Activated CD8-positive, alpha-beta memory T cell treated with anti-CD3 and anti-CD28 coated beads for 24 hours (primary cell): ENCODE measurements around the gene LLGL1.

Experiments
- DNase-seq: peaks from one replicate; pipeline ENCODE4 v3.0.0-alpha.2; 2020

LLGL1 gene

GRCh38 chr17:18225121-18225641 lies at the start of gene LLGL1:
Gene LLGL1, plus strand, starts transcription at chr17:18225635. Its CDS starts 48 bp downstream, at chr17:18225683.
- DNase-seq = peak; percentile 98

DNA sequence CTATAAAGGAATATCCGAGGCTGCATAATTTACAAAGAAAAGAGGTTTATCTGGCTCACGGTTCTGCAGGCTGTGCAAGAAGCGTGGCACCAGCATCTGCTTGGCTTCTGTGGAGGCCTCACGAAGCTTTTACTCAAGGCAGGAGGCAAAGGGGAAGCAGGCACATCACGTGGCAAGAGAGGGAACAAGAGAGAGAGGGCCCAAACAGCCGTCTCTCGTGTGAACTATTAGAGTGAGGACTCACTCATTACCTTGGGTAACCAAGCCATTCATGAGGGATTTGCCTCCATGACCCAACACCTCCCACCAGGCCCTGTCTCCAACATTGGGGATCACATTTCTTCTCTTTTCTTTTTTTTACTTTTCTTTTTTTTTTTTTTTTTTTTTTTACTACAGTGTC lies 49.3 kb upstream of the LLGL1 start:
- DNase-seq = no peak

DNA sequence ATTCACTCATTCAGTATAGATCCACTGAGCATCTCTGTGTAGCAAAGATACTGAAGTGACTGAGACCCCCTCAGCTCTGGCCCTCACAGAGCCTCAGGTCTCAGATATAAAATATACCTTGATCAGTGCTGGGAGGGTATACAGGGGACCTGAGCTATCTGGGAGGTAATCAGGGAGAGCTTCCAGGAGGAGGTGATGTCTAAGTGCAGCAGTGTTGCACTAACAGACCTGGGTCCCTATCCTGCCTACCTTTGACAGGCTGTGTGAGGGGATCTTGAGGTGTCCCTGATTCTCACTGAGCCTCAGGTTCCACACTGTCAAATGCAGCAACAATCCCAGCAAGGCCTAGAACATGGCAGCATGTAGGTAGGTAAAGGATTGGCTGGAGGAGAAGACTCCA lies 48.3 kb upstream of the LLGL1 start:
- DNase-seq = no peak

DNA sequence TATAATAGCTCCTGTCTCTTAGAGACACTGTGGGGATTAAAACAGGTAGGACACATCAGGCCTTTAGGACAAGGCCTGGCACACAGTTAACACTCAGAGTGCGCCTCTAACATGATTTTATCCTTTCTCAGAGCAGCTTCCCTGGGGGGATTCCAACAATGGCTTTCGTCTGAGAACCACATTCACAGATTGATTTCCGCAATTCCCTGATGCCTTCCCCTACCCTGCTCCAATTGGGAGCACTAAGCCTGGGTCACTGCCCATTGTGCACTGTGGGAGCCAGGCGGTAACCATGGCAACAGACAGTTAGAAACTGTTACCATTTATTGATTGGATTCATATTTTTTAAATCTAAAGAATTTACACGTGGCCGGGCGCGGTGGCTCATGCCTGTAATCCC lies 47.7 kb upstream of the LLGL1 start:
- DNase-seq = no peak

DNA sequence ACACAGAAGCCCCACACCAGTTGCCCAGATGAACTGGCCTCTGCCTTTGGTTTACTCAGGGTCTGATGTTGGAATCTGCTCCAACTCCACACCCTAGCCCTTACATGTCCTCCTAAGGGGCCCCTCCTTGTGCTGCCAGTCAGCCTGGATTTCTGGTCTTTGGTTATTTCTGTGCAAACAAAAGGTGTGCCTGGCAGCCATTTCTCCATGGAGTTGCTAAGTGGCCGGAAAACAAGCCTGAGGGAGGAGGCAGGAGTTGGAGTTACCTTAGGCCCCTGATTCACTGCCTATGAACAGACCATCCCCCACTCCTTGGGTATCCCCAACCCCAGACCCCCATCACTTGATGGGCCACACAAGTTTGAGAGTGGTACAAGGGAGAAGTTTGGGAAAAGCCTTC lies 46.2 kb upstream of the LLGL1 start:
- DNase-seq = no peak

DNA sequence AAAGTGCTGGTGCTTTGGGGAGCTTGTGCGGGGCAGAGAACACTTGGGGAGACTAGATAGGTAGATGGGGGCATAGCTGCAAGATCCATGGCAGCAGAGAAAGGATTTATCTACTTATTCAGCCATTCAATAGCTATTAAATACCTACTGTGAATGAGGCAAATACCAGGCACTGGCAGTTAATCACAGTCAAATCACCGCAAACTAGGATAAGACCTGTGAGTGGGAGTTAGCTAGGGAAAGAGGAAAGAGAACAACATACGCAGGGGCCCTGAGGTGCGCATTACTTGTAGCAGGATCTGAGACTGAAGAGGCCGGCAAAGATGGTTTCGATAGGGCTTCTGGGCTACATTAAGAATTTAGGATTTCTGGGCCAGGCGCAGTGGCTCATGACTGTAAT lies 45.6 kb upstream of the LLGL1 start:
- DNase-seq = no peak

GRCh38 chr17:18181358-18181757 lies 44.1 kb upstream of the LLGL1 start:
- peak; percentile 64 for DNase-seq

DNA sequence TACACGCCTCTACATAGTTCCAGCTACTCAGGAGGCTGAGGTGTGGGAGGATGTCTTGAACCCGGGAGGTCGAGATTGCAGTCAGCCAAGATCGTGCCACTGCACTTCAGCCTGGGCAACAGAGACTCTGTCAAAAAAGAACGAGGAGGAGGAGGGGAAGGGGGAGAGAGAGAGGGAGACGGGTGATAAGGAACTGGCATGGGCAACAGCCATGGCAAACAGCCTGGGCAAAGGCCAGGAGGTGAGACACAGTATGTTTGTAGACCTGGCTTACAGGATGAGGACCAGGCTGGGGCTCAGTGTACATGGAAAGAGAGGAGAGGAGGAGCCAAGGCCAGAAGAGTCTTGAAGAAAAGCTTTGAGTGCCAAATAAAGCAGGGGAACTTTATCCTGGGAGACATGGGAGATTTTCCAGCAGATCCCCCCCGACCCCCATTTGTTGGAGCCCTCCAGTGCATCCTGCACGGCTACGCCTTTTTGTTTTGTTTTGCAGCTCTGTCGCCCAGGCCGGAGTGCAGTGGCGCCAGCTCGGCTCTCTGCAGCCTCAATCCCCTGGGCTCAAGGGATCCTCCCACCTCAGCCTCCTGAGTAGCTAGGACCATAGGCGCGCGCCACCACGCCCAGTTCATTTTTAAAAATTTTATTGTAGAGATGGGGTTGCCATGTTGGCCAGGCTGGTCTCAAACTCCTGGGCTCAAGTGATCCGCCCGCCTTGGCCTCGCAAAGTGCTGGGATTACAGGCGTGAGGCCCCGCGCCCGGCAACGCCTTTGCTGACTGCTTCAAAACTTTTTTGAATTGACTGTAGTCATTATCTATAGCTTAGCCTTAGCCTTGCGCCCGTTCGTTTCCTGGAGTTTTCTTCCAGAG lies 43.1 kb upstream of the LLGL1 start:
- DNase-seq = no peak

DNA sequence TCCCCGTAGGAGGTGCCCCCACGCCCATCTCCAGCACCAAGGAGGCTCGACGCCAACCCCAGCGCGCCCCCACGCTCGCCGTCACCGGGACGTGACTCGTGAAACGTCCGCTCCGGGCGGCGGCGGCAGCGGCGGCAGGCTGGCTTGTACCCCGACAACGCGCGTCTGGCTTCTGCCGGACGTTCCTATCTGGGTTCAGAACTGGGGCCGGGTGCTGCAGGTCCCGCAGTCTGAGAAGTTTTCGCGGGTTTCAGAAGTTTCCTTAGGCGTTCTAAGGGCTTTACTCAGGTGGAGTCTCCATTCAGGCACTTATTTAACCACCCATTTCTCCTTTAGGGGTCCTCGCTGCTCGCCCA lies 42.5 kb upstream of the LLGL1 start:
- DNase-seq = peak; percentile 93

- DNase-seq = peak; percentile 99
Measured at GRCh38 chr17:18183334-18184142, 41.9 kb upstream of the LLGL1 start, which contains the start of gene ALKBH5. Gene ALKBH5, plus strand, starts transcription at chr17:18183828. Its CDS starts 416 bp downstream, at chr17:18184244.

- peak; percentile 82 for DNase-seq
Measured at GRCh38 chr17:18184143-18185031, 41.0 kb upstream of the LLGL1 start.

DNA sequence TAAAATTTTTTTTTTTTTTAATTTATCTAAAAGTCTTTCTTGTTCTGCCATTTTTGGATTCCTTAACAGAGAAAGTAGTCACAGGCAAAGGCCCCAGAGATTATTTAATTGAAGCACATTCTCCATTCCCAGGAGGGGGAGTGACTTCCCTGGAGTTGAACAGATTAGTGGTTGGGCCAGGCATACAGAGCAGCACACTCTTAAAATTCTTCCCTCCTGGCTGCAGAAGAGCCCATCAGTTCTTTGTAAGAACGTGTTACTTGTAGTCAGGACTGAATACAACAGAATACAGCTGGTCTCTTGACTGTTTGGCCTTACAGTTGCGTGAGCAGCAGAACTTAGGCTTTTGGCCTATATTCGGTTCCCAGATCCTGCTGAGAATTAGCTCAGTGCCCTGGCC lies 40.0 kb upstream of the LLGL1 start:
- DNase-seq = no peak

DNA sequence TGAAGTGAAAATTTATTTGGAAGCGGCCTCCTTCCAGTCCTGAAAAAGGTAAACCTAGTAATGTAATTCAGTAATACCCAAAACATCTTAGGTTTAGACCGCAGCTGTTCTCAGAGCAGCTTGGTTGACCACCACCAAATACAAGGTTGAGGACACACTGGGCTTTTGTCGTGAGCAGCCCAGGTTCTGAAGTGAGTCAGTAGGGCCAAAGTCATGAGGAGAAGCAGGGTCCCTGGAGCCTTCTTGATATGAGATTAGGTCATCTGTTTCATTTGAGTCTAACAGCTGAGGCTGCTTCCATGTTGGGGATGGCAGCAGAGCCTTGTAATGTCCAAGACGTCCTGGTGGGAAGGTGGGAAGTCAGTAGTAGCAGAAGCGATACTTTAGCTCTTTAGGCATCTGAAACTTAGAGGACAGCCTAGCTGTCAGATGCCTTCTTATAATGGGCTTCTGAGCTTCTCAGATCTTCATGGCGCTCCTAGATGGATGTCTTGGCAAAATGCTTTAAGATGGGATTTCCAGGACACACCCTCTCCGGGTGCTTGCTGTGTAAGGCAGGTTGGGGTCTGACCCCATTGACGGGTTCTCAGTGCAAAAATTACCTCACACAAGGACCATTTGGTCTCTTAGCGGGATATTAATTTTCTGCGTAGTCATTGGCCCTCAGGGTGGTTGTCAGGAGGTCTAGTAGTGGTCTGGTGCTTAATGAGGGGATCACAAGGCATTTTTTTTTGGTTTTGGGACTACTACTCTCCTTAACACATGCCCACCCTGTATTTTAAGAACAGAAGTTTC lies 39.4 kb upstream of the LLGL1 start:
- no peak for DNase-seq

DNA sequence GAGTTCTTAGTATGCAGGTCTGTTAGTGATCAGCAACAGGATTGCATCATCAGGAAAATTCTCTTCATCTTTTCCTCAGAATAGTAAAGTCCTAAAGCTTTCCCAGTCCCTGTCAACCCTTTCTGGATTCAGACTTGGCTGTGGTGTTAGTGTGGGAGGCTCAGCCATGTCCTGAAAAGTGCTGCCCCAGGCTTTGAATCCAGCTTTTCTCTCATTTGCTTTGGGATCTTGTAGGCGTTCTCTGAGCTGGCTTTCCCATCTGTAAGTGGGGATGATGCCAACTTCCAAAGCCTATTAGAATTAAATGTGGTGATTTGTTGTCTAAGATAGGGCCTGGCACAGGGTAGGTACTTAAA lies 38.8 kb upstream of the LLGL1 start:
- no peak for DNase-seq

GRCh38 chr17:18187226-18187625 lies 38.2 kb upstream of the LLGL1 start:
- no peak for DNase-seq

DNA sequence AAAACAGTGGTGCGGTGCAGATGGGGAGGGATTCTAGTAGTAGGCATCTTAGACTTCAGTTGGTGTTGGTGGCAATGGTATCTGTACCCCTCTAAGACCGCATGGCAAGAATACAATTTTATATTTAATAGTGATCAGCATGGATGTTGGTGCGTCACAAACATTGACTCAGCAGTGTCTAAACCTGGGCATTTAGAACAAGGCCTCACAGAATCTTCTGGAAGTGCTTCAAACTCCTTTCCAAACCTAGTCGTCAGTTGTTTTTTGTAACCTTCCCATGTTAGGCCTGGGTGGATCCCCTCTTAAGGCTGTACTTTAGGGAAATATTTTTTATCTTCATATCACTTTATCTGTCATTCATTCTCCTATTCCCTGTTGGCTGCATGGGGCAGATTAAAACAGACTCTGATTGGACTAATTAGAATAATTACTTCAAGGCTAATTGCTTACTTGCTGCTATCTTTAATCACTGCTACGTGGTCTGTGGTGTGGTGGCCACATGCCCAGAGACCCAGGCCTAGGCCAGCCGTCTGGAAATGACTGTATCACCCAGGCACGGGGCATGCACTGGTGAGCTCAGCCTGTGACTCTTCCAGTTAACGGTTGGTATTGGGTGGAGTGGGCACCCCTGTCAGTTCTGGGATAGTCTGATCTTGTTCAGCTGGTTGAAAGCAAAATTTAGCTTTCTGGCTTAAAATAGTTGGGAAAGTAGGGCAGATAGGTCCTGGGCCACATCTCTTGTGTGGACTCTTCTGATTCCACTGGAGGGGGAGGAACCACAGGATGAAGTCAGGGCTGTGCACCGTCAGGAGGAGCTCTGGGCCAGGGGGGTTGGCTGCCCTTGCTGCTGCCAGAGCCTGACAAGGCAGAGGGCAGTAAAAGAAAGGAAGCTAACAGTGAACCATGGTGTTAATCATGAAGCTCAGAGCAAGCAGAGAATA lies 37.3 kb upstream of the LLGL1 start:
- DNase-seq = no peak

DNA sequence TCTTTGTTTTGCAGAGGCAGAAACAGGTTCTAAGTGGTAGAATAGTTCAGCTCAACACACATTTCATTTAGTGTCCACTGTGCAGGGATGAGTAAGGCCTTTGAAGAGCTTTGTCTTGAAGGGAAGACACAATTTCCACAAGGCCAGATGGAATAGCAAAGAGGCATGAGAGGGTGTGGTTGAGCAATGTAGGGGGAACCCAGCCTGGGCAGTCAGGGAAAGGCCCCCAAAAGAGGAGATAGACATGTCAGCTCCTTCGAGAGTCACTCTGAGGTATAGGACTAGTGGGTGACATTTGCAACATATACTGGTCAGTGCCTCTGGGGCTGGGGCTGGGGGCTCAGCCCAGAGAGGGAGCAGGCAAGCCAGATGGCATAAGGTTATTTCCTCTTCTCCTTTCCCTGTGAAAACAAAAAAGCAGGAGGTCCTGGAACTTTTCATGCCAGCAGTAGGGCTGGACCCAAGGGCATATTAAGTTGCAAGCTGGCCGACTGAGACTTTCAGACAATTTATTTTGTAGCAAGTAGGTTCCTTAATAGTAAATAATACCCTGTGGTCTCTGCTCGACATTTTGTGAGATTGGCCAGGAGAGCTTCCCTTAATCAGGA lies 34.7 kb upstream of the LLGL1 start:
- no peak for DNase-seq

GRCh38 chr17:18191236-18191667 lies 34.2 kb upstream of the LLGL1 start:
- DNase-seq = no peak

DNA sequence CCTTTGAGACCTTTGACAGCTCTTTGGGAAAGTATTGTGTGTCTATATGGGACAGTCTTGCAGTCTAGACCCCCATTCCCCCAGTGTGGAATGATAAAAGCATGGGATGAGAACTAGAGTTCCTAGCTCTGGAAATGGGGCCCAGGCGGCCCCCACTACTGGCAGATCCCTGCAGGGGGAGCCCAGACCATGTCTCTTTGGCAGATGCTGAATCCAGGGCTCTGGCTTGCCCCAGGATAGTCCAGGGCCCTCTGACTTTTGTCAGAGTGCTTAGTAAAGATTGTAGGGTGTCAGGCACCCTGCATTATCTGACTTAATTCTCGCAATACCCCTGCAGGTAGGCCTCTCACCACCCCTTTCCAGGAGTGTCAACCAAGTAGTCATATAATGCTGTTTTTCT lies 33.5 kb upstream of the LLGL1 start:
- DNase-seq = no peak

DNA sequence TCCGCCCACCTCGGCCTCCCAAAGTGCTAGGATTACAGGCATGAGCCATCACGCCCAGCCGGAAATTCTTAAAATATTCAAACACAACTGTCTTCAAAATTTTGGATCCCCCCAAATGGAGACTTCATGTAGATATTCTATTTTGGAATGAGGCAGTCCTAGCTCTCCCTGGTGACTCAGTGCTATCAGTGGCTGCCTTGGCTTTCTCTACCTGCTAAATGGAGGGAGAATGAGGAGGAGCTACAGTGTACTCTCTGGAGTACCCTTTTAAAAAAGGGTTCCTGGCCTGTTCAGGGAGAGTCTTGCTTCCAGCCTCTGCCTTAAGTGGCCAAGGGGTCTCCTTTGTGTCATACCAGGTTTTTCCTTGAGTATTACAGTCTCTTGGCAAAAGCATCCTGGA lies 31.0 kb upstream of the LLGL1 start:
- no peak for DNase-seq
